Measurements from ENCODE around the gene TPT1. TPM values are rescaled to one million over a fixed set of nuclear protein-coding genes. Genes with fewer than 3 reads are reported as not detected.
"Not testable (repeated sequence)": the region's sequence is repeated elsewhere in the genome, so short reads cannot be mapped to it uniquely, and the experiment has no call there.

The TPT1 gene
- 1,000 to 10,000 TPM; 1,985 to 5,244 (median 2,921) TPM for total RNA-seq

DNA sequence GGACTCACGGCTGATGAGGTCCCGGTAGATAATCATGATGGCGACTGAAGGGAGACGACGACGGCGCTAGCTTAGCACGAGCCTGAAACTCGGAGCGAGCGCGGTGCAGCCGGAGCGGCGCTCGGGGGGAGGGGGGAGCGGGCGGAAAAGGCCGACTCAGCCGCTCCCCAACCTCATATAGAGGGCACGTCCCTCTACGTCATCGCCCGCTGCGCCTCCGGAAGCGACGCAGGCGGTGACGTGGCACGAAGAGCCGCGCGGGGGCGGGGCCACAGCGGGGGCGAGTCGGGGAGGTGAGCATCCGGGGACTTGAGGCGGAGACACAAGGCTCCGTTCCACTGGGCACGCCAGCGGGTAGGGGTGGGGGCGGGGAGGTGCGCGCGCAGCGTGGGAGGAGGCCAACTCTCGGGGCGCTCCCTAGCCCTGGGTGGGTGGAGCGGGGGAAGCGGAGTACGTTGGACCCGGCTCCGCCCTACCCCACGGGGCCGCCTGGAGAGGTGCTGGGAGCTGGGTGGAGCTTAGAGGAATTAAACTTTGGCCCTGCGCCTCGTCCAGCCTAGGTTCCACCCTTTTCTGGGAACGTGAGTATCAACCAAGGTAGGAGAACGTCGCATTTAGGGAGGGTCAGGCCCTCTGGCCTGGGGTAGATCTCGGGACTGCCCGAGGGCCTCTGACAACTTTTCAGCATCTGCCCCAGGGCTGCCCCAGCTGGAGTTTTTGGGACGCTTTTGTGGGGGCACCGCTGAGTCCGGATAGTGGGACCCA, at the start of gene TPT1:
TSS of gene TPT1 (minus strand) at position 150 of the 765 bp plus-strand sequence. CDS start at position 36, 114 bp downstream.
- Histone ChIP-seq H3K27me3 (no peaks in the 10 kb centered on the region), H3K4me3 (peak within 1 kb of the TSS; percentile 83 to 100 (median 92)), H3K4me1 (peaks cover 44 to 55% (median 51%) of the 10 kb centered on the region in 4 donors), H3K9me3 (no peaks in the 10 kb centered on the region), H3K36me3 (peaks cover 36 to 63% (median 56%) of the 10 kb centered on the region in 4 donors), H3K27ac (replicated peaks in 1 of 4) (peak within 1 kb of the TSS; percentile 99 to 100 (median 100))
- DNase-seq (ENCODE audit: extremely low spot score): peak; percentile 100
- WGBS: under 1% methylated on average over 23 of the region's 67 CpGs
- intact Hi-C loops (cut with DNase I): no loop called here
- TF ChIP-seq EP300 (IDR thresholded peaks at IDR 0.05) (peak; percentile 40), POLR2AphosphoS5 (IDR thresholded peaks at IDR 0.05) (peak; percentile 98 to 99), POLR2A (IDR thresholded peaks at IDR 0.05; ENCODE audit: low read depth) (peak; percentile 97)
- TF ChIP-seq, protein P1, sequence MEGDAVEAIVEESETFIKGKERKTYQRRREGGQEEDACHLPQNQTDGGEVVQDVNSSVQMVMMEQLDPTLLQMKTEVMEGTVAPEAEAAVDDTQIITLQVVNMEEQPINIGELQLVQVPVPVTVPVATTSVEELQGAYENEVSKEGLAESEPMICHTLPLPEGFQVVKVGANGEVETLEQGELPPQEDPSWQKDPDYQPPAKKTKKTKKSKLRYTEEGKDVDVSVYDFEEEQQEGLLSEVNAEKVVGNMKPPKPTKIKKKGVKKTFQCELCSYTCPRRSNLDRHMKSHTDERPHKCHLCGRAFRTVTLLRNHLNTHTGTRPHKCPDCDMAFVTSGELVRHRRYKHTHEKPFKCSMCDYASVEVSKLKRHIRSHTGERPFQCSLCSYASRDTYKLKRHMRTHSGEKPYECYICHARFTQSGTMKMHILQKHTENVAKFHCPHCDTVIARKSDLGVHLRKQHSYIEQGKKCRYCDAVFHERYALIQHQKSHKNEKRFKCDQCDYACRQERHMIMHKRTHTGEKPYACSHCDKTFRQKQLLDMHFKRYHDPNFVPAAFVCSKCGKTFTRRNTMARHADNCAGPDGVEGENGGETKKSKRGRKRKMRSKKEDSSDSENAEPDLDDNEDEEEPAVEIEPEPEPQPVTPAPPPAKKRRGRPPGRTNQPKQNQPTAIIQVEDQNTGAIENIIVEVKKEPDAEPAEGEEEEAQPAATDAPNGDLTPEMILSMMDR (IDR thresholded peaks at IDR 0.05): peak in 1 of 3 experiments; percentile 3

DNA sequence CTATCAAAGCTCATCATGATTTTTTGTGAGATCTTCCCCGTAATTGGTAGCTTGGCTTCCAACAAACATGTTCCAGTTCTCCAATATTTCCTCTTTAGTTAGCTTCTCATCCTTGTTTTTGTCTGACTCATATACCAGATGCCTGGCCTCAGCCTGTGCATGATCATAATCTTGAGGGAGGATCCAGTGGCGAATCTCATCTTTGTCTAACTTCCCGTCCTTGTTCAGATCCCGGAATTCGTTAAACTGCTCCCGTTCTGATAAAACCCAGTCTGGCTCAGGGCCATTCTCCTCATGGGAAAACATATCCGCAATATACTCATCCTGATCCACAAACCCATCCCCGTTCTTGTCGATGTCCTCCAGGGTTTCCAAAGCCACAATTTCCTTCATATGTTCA, 49.4 kb upstream of the TPT1 start:
- not testable (repeated sequence) for H3K9me3 ChIP-seq

DNA sequence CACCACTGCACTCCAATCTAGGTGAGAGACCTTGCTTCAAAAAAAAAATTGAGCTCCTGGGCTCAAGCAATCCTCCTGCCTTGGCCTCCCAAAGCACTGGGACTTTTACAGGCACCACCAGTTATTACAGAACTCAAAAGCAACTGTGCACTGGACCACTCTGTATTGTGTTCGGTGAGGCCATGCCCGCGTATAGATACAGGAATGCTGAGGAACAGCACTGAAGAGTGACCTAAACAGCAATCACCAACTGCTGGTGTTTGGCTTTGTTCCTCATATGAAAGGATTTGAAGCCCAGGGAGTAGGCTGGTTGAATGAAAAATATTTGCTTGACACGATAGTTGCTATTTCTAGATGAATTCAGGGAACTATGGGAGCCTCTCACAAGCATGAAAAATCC, 47.7 kb upstream of the TPT1 start:
- intact Hi-C loops (cut with DNase I): no loop called here
- Histone ChIP-seq H3K4me3 (no peak overlapping the region), H3K27ac (replicated peaks in 1 of 4) (no peak overlapping the region), H3K9me3 (no peaks in the 10 kb centered on the region), H3K27me3 (no peaks in the 10 kb centered on the region), H3K4me1 (peaks cover 0 to 17% (median under 1%) of the 10 kb centered on the region in 4 donors), H3K36me3 (peaks cover 3 to 43% (median 28%) of the 10 kb centered on the region in 4 donors)
- DNase-seq (ENCODE audit: extremely low spot score): no peak
- TF ChIP-seq, protein P1 (IDR thresholded peaks at IDR 0.05): no peak
- TF ChIP-seq POLR2AphosphoS5 (IDR thresholded peaks at IDR 0.05) (no peak), POLR2A (IDR thresholded peaks at IDR 0.05; ENCODE audit: low read depth) (no peak), EP300 (IDR thresholded peaks at IDR 0.05) (no peak)
- WGBS: 98% methylated on average over 4 of the region's 4 CpGs

More for the DNA sequence above, 49.4 kb upstream of the TPT1 start:
- DNase-seq (ENCODE audit: extremely low spot score); H3K27ac ChIP-seq (replicated peaks in 1 of 4); intact Hi-C loops (cut with DNase I); H3K4me3 ChIP-seq; H3K27me3 ChIP-seq: not testable (repeated sequence)
- 92% methylated on average over 9 of the region's 9 CpGs for WGBS
- Histone ChIP-seq H3K4me1 (peaks cover 0 to 14% (median 7%) of the 10 kb centered on the region in 4 donors), H3K36me3 (peaks cover 3 to 37% (median 15%) of the 10 kb centered on the region in 4 donors)

DNA sequence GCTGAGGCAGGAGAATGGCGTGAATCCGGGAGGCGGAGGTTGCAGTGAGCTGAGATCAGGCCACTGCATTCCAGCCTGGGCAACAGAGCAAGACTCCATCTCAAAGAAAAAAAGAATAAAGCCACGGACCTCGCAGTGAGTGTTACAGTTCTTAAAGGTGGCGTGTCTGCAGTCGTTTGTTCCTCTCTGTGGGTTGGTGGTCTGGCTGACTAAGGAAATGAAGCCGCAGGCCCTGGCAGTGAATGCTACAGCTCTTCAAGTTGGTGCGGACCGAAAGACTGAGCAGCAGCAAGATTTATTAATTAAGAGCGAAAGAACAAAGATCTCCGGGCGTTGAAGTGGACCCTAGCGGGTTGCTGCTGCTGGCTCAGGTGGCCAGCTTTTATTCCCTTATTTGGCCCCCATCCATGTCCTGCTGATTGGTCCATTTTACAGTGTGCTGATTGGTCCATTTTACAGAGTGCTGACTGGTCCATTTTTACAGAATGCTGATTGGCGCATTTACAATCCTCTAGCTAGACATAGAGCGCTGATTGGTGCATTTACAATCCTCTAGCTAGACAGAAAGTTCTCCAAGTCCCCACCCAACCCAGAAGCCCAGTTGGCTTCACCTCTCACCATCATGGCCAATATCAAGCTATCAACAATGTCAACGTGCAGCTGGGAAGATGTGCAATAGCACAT, 46.1 kb upstream of the TPT1 start:
- WGBS: 85% methylated on average over 15 of the region's 17 CpGs
- H3K36me3 ChIP-seq: peaks cover 3 to 39% (median 23%) of the 10 kb centered on the region in 4 donors
- H3K4me3 ChIP-seq; H3K9me3 ChIP-seq; H3K27me3 ChIP-seq; intact Hi-C loops (cut with DNase I); DNase-seq (ENCODE audit: extremely low spot score); H3K27ac ChIP-seq (replicated peaks in 1 of 4): not testable (repeated sequence)
- peaks cover 0 to 14% (median 0%) of the 10 kb centered on the region in 4 donors for H3K4me1 ChIP-seq

DNA sequence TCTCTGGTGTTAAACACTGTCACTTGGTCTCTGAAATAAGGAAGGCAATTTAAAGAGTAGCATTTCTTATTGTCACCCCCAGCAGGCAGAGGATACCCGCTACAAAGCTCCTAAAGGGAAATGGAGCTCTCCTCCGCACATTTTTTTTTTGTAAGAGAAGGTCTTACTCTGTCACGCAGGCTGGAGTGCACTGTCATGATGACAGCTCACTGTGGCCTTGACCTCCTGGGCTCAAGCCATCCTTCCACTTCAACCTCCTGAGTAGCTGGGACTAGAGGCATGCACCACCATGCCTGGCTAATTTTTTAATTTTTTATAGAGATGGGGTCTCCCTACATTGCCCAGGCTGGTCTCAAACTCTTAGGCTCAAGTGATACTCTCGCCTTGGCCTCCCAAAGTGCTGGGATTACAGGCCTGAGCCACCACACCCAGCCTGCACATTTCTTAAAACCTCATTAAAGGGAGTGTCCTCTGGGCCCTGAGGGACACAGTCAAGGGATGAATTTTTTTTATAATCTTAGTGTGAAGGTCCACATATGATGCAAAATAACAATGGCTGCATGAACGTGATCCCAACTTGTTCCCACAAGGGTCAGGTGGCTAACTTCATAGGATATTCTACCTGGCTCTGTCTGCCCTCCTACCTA, 45.0 kb upstream of the TPT1 start:
- TF ChIP-seq EP300 (IDR thresholded peaks at IDR 0.05) (no peak), POLR2AphosphoS5 (IDR thresholded peaks at IDR 0.05) (no peak), POLR2A (IDR thresholded peaks at IDR 0.05; ENCODE audit: low read depth) (no peak)
- TF ChIP-seq, protein P1 (IDR thresholded peaks at IDR 0.05): no peak
- H3K4me1 ChIP-seq: peaks cover 0 to 13% (median 0%) of the 10 kb centered on the region in 4 donors
- no peaks in the 10 kb centered on the region for H3K9me3 ChIP-seq
- intact Hi-C loops (cut with DNase I): no loop called here
- peaks cover 3 to 37% (median 20%) of the 10 kb centered on the region in 4 donors for H3K36me3 ChIP-seq
- H3K4me3 ChIP-seq: no peak overlapping the region
- WGBS: 96% methylated on average over 5 of the region's 5 CpGs
- H3K27ac ChIP-seq (replicated peaks in 1 of 4): no peak overlapping the region
- H3K27me3 ChIP-seq: no peaks in the 10 kb centered on the region
- no peak for DNase-seq (ENCODE audit: extremely low spot score)

Data from esophagus muscularis mucosa (tissue), 4 donors.